PC-9 (cell line): ENCODE measurements around the gene TUBA4B.

Source experiments
- EZH2 ChIP-seq: fragments of 200-600 bp; sonication (generic); IDR thresholded peaks from 2 replicates; pipeline ENCODE4 v1.8.0; 2017; ENCODE audit warnings: antibody characterized with exemption, low read depth
- TF ChIP-seq, protein P1 (sequence below): fragments of 200-600 bp; sonication (generic); conservative IDR thresholded peaks from 2 replicates; pipeline ENCODE4 v1.6.1; 2017; ENCODE audit warnings: mixed run types, antibody characterized with exemption, mild to moderate bottlenecking, moderate library complexity

DNA sequence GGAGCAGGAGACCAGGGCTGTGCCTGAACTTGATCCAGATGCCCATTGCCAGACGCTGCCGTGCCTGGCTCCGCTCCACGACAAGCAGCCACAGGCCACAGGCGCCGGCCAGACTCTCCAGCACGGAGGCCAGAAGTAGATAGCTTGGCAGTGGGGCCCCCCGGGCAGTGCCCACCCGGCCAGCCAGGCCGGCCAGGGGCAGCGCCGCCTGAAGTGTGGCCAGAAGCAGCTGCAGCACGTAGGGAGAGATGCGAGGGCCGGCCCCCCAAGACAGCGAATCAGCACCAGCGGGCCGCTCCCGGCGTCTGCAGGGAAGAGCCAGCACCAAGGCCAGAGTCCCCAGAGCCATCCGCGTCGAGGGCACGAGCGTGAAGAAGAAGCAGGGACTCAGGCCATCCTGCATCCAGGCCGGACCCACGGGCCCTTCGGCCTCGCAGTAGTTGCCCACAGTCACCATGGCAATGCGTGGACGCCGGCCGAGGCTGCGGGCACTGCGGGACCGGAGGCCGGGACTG is 34.8 kb upstream of the TUBA4B start:
- TF ChIP-seq, protein P1, sequence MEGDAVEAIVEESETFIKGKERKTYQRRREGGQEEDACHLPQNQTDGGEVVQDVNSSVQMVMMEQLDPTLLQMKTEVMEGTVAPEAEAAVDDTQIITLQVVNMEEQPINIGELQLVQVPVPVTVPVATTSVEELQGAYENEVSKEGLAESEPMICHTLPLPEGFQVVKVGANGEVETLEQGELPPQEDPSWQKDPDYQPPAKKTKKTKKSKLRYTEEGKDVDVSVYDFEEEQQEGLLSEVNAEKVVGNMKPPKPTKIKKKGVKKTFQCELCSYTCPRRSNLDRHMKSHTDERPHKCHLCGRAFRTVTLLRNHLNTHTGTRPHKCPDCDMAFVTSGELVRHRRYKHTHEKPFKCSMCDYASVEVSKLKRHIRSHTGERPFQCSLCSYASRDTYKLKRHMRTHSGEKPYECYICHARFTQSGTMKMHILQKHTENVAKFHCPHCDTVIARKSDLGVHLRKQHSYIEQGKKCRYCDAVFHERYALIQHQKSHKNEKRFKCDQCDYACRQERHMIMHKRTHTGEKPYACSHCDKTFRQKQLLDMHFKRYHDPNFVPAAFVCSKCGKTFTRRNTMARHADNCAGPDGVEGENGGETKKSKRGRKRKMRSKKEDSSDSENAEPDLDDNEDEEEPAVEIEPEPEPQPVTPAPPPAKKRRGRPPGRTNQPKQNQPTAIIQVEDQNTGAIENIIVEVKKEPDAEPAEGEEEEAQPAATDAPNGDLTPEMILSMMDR: no peak
- TF ChIP-seq EZH2: no peak
